GM21360 (cell line): ENCODE data around the gene ACMSD.

Experiments
- ATAC-seq: cut with Tn5 transposase; IDR thresholded peaks from one replicate; pipeline ENCODE4 v1.9.1; 2021; ENCODE audit warnings: mild to moderate bottlenecking, moderate library complexity; ENCODE audit not compliant: unreplicated experiment

ACMSD gene

GRCh38 chr2:134944975-134945374 lies 106.6 kb downstream of the ACMSD start:
- no peak for ATAC-seq

GRCh38 chr2:134946073-134946472 lies 107.7 kb downstream of the ACMSD start:
- ATAC-seq = no peak

GRCh38 chr2:134949981-134950708 lies 111.7 kb downstream of the ACMSD start:
- no peak for ATAC-seq

- no peak for ATAC-seq
Measured at GRCh38 chr2:134950886-134951285, 112.5 kb downstream of the ACMSD start.
